ENCODE results near the gene KCTD8. TPM values are rescaled to one million over a fixed set of nuclear protein-coding genes. Genes with fewer than 3 reads are reported as not detected.

KCTD8 gene
- total and polyA plus RNA-seq, 8 donors: 0.18 to 21.4 (median 1.2) TPM; not detected in 2

DNA sequence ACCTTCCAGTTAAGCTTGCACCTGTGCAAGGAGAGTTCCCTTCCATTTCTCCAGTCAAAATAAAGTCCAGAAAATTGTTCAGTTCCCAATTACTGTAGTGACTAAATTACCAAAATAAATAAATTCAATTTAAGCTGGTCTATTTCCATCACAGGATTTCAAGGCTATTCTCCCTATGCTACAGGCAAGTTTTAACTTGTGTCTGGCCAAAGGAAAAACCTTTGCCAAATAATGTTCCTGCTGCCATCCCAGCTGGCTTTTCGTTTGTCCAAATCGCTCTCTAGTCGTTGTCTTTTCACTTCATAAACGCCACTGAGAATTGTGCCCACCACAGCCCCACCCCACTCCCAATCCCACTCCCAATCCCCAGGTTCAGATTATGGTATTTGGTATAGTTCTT, 2.4 kb downstream of the KCTD8 start:
- peak in 1 of 2 donors; percentile 8 for DNase-seq
- intact Hi-C loops (cut with DNase I; ENCODE audit: low total_unique reads): no loop called here
- H3K4me1 ChIP-seq: peaks cover 0 to 32% (median 27%) of the 10 kb centered on the region in 4 donors
- peaks cover 0 to 34% (median 24%) of the 10 kb centered on the region in 3 donors for H3K27me3 ChIP-seq
- WGBS, 5 donors: 1 to 13% (median 3%) methylated on average over 4 of the region's 4 CpGs
- TF ChIP-seq, protein P1, sequence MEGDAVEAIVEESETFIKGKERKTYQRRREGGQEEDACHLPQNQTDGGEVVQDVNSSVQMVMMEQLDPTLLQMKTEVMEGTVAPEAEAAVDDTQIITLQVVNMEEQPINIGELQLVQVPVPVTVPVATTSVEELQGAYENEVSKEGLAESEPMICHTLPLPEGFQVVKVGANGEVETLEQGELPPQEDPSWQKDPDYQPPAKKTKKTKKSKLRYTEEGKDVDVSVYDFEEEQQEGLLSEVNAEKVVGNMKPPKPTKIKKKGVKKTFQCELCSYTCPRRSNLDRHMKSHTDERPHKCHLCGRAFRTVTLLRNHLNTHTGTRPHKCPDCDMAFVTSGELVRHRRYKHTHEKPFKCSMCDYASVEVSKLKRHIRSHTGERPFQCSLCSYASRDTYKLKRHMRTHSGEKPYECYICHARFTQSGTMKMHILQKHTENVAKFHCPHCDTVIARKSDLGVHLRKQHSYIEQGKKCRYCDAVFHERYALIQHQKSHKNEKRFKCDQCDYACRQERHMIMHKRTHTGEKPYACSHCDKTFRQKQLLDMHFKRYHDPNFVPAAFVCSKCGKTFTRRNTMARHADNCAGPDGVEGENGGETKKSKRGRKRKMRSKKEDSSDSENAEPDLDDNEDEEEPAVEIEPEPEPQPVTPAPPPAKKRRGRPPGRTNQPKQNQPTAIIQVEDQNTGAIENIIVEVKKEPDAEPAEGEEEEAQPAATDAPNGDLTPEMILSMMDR (IDR thresholded peaks at IDR 0.05): no peak
- TF ChIP-seq POLR2AphosphoS5 (IDR thresholded peaks at IDR 0.05) (no peak), POLR2A (IDR thresholded peaks at IDR 0.05) (no peak)
- no peaks in the 10 kb centered on the region for H3K36me3 ChIP-seq
- peak overlapping the region in 4 of 5 donors; percentile 77 to 92 (median 88) for H3K27ac ChIP-seq
- H3K4me3 ChIP-seq: peak overlapping the region; percentile 52 to 69 (median 66)
- no peaks in the 10 kb centered on the region for H3K9me3 ChIP-seq

DNA sequence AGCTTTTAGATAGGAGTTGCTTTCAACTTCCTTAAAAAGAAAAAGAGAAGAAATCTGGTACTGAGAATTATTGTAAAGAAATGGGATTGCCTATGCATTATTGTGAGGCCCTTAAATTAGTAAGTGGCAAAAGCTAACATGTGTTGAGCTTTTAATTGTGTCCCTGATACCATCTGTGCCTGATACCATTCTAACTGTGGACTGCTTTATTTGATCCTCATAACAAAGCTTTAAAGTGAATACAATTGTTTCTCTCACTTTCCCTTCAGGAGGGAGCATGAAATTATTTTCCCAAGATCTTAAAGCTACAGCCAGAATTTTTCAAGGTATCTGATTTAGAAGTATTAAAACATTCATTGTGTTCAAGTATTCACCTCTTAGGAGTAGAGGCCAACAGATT, 9.9 kb downstream of the KCTD8 start:
- H3K9me3 ChIP-seq: no peaks in the 10 kb centered on the region
- intact Hi-C loops (cut with DNase I; ENCODE audit: low total_unique reads): no loop called here
- TF ChIP-seq, protein P1 (IDR thresholded peaks at IDR 0.05): no peak
- TF ChIP-seq POLR2AphosphoS5 (IDR thresholded peaks at IDR 0.05): no peak

DNA sequence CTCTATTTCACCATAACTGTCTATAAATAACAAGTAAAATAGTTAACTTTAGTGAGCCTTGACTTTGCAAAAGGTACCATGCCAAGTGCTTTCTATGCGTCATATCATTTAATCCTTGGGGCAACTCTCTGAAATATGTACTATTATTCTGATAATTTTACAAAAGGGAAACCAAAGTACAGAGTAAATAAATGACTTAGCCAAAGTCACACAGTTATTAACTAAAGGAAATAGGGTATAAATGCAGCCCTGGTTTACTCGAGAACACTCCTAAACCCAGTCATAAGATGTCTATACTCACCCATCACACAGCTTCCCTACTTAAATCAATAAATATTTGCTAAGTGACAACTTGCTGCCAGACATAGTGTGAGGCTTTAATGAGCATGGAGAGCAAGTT, 14.4 kb downstream of the KCTD8 start:
- no peak for DNase-seq
- intact Hi-C loops (cut with DNase I; ENCODE audit: low total_unique reads): no loop called here
- no peaks in the 10 kb centered on the region for H3K9me3 ChIP-seq
- H3K4me1 ChIP-seq: no peaks in the 10 kb centered on the region
- no peak overlapping the region for H3K4me3 ChIP-seq
- WGBS, 5 donors: 28 to 56% (median 40%) methylated on average over 2 of the region's 2 CpGs
- H3K27ac ChIP-seq: no peak overlapping the region
- H3K27me3 ChIP-seq: no peaks in the 10 kb centered on the region
- no peaks in the 10 kb centered on the region for H3K36me3 ChIP-seq
- TF ChIP-seq, protein P1 (IDR thresholded peaks at IDR 0.05): no peak
- TF ChIP-seq EP300 (IDR thresholded peaks at IDR 0.05) (no peak), POLR2AphosphoS5 (IDR thresholded peaks at IDR 0.05) (no peak), POLR2A (IDR thresholded peaks at IDR 0.05) (no peak)

More for the DNA sequence above, 9.9 kb downstream of the KCTD8 start:
- H3K36me3 ChIP-seq: no peaks in the 10 kb centered on the region
- H3K4me1 ChIP-seq: peaks cover 0 to 1% (median 0%) of the 10 kb centered on the region in 4 donors
- no peak for DNase-seq
- no peak overlapping the region for H3K27ac ChIP-seq
- no peaks in the 10 kb centered on the region for H3K27me3 ChIP-seq
- H3K4me3 ChIP-seq: no peak overlapping the region

DNA sequence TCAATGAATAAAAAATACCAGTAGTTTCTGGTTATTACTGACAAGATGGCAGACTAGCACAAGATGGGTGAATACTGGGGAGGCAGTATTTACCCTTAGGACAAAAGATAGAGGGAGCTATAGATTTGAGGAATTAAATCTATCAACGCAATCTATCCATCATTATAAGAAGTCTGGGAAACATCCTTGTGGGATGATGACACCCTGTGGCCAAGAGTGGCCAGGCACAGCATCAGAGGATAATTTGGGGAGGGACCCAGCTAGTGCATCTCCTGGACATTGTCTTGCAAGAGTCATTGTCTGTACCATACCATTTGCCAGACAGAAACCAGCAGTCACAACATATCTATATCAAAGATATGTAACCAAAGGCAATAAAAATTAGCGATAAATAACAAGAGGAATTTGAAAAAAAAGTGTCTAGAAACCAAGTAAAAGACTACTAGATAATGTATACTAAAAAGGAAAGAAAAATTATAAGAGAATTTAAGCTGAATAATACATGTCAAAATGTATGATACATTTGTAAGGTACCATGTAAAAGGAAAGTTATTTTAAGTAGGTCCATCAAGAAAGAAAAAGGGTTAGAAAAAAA, 22.9 kb downstream of the KCTD8 start:
- H3K36me3 ChIP-seq: no peaks in the 10 kb centered on the region
- no peaks in the 10 kb centered on the region for H3K27me3 ChIP-seq
- H3K4me3 ChIP-seq: no peak overlapping the region
- H3K4me1 ChIP-seq: no peaks in the 10 kb centered on the region
- WGBS, 5 donors: 31 to 57% (median 54%) methylated on average over 2 of the region's 2 CpGs
- H3K27ac ChIP-seq: no peak overlapping the region
- no peak for TF ChIP-seq POLR2A (IDR thresholded peaks at IDR 0.05)
- TF ChIP-seq, protein P1 (IDR thresholded peaks at IDR 0.05): peak in 1 of 7 experiments; percentile 14
- no peaks in the 10 kb centered on the region for H3K9me3 ChIP-seq
- intact Hi-C loops (cut with DNase I; ENCODE audit: low total_unique reads): no loop called here
- DNase-seq: peak in 1 of 2 donors; percentile 10

Data from stomach (tissue), 9 donors.